Osteocyte (in vitro differentiated cells): Measurements from ENCODE around the gene SECISBP2L. TPM values are rescaled to one million over a fixed set of nuclear protein-coding genes. Genes with fewer than 3 reads are reported as not detected.

Experiments used
- DNase-seq: peaks from one replicate; pipeline ENCODE4 v3.0.0; 2021; ENCODE audit warnings: mixed read lengths; ENCODE audit not compliant: unreplicated experiment; ENCODE audit errors: extremely low spot score
- H3K27ac Mint-ChIP-seq: one replicate; pipeline ENCODE4 v1.8.0; 2021; ENCODE audit warnings: mild to moderate bottlenecking, mixed read lengths; ENCODE audit not compliant: unreplicated experiment
- H3K27me3 Mint-ChIP-seq: one replicate; pipeline ENCODE4 v1.8.0; 2021; ENCODE audit warnings: mixed read lengths; ENCODE audit not compliant: unreplicated experiment
- H3K36me3 Mint-ChIP-seq: one replicate; pipeline ENCODE4 v1.8.0; 2021; ENCODE audit warnings: mixed read lengths; ENCODE audit not compliant: unreplicated experiment
- H3K4me1 Mint-ChIP-seq: one replicate; pipeline ENCODE4 v1.8.0; 2021; ENCODE audit warnings: mixed read lengths; ENCODE audit not compliant: unreplicated experiment
- H3K4me3 Mint-ChIP-seq: one replicate; pipeline ENCODE4 v1.8.0; 2021; ENCODE audit warnings: mild to moderate bottlenecking, moderate library complexity, mixed read lengths; ENCODE audit not compliant: unreplicated experiment
- H3K9me3 Mint-ChIP-seq: one replicate; pipeline ENCODE4 v1.8.0; 2021; ENCODE audit warnings: mixed read lengths; ENCODE audit not compliant: unreplicated experiment
- total RNA-seq: library from RNA; stranded (reverse); gene quantifications from 2 replicates; pipeline ENCODE4 v1.2.1, GENCODE V29; 2021
- TF ChIP-seq, protein P1 (sequence below): fragments of 200-600 bp; sonication (generic); IDR thresholded peaks from 2 replicates; pipeline ENCODE4 v1.5.0; 2021; ENCODE audit warnings: antibody characterized with exemption, mild to moderate bottlenecking, moderate library complexity

The SECISBP2L gene
- total RNA-seq, 1 donor from 2014 or later = 47.7 TPM

DNA sequence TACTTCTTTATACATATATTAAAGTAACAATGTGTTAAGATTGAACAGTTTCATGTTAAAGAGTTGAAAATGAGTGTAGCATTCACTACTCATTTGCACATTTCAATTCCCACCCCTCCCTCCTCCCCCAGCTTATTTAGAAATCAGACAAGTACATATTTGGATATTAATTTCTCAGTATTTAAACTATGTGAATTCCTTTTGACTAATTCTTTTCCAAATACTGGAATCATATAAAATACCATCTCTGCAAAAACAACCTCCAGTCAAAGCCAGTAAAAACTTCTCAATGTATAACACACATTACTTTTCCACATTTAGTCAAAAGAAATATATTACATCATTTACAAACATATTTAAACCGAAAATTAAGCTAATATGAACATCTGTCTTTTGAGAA lies 57.1 kb downstream of the SECISBP2L start:
- no peak overlapping the region for H3K27ac Mint-ChIP-seq
- peaks cover 36% of the 10 kb centered on the region for H3K4me1 Mint-ChIP-seq
- H3K4me3 Mint-ChIP-seq = no peak overlapping the region

DNA sequence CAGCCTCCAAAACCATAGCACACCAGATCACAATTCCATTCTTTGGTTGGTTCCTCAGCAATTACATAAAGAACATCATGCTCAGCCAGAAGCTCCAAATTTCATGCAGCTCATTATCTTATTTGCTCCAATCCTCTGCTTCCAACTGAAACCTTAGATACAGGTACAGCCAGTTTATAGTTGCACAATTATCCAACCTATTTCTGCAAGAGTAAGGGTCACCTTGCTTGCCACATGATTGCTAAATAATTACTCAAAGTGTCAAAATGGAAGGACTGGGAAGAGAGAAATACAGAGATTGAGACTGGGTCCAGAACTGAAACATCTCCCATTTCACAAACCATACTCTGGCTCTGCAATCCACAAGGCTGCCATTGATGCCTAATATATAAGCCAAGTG lies 59.1 kb downstream of the SECISBP2L start:
- no peak overlapping the region for H3K4me3 Mint-ChIP-seq
- TF ChIP-seq, protein P1, sequence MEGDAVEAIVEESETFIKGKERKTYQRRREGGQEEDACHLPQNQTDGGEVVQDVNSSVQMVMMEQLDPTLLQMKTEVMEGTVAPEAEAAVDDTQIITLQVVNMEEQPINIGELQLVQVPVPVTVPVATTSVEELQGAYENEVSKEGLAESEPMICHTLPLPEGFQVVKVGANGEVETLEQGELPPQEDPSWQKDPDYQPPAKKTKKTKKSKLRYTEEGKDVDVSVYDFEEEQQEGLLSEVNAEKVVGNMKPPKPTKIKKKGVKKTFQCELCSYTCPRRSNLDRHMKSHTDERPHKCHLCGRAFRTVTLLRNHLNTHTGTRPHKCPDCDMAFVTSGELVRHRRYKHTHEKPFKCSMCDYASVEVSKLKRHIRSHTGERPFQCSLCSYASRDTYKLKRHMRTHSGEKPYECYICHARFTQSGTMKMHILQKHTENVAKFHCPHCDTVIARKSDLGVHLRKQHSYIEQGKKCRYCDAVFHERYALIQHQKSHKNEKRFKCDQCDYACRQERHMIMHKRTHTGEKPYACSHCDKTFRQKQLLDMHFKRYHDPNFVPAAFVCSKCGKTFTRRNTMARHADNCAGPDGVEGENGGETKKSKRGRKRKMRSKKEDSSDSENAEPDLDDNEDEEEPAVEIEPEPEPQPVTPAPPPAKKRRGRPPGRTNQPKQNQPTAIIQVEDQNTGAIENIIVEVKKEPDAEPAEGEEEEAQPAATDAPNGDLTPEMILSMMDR = no peak
- H3K4me1 Mint-ChIP-seq = peaks cover 22% of the 10 kb centered on the region
- no peak for DNase-seq
- H3K27me3 Mint-ChIP-seq = no peaks in the 10 kb centered on the region
- H3K27ac Mint-ChIP-seq = no peak overlapping the region
- H3K36me3 Mint-ChIP-seq = peaks cover 21% of the 10 kb centered on the region
- H3K9me3 Mint-ChIP-seq = no peaks in the 10 kb centered on the region

More for the DNA sequence above, 57.1 kb downstream of the SECISBP2L start:
- TF ChIP-seq, protein P1 = no peak
- Mint-ChIP-seq H3K27me3 (no peaks in the 10 kb centered on the region), H3K9me3 (no peaks in the 10 kb centered on the region), H3K36me3 (peaks cover 29% of the 10 kb centered on the region)
- no peak for DNase-seq

DNA sequence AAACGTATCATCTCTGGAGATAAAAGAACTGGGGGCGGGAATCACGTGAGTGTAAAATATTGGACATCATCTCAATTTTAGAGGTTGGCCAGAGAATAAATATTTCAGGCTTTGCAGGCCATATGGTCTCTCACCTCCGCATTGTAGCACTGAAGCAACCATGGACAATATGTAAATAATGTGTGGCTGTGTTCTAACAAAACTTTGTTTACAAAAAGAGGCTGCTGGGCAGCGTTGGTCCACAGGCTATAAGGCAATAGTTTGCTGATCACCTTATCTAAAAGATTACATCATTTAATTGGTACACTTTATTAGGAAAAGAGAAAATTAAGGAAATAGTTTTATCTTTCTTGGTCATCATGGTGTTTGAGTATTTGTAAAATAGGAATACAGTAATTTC lies 60.0 kb downstream of the SECISBP2L start:
- no peak for DNase-seq
- Mint-ChIP-seq H3K4me3 (no peak overlapping the region), H3K9me3 (no peaks in the 10 kb centered on the region), H3K27me3 (no peaks in the 10 kb centered on the region), H3K4me1 (peaks cover 24% of the 10 kb centered on the region), H3K27ac (no peak overlapping the region), H3K36me3 (peaks cover 15% of the 10 kb centered on the region)
- TF ChIP-seq, protein P1 = no peak

DNA sequence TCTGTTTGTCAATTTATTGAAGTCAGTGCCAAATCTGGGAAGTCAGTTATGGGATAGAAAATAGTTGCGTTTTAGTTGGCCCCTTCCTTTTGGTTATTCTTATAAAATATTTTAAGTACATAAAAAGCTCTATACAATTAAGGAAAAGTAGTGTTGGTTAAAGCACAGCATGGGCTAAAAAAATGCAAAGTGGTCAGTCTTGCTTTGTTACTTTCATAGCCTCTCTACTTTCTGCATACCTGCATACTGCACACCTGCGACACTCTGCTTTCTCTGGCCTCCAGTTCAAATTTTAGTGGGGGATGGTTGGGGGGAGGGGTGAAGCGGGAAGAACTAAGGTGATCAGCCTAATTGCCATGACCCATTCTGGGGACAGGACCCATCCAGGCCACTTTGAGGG lies 60.7 kb downstream of the SECISBP2L start:
- H3K9me3 Mint-ChIP-seq = no peaks in the 10 kb centered on the region
- no peaks in the 10 kb centered on the region for H3K27me3 Mint-ChIP-seq
- H3K36me3 Mint-ChIP-seq = peaks cover 12% of the 10 kb centered on the region
- TF ChIP-seq, protein P1 = no peak
- no peak overlapping the region for H3K4me3 Mint-ChIP-seq
- H3K4me1 Mint-ChIP-seq = peaks cover 24% of the 10 kb centered on the region
- DNase-seq = no peak
- no peak overlapping the region for H3K27ac Mint-ChIP-seq

DNA sequence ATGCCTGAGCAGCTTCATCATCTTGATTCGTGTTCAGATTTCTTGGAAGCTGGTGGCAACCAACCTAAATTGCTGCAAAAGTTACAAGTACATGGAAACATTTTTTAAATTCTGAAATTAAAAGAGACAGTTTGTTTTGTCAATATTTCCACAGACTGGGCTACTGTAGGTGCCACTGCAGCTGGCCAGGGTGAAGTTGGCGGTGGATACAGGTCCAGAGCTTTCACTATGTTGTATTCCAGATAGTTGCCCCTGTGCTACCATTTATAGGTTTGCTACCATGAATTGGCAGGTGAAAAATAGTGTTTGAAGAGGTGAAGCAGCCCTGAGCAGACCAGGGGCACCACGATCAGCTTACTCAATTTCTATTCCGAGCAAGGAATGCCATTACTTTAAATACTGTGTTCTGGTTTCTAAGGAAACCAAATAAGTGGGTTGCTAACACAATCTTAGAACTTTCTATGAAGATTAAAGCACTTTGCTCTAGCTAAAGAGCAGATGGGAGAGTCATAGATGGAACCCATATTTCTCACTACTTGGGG lies 61.4 kb downstream of the SECISBP2L start:
- no peak overlapping the region for H3K4me3 Mint-ChIP-seq
- TF ChIP-seq, protein P1 = no peak
- peaks cover 23% of the 10 kb centered on the region for H3K4me1 Mint-ChIP-seq
- H3K36me3 Mint-ChIP-seq = peaks cover 8% of the 10 kb centered on the region
- DNase-seq = no peak
- H3K27ac Mint-ChIP-seq = peak overlapping the region; percentile 17
- H3K9me3 Mint-ChIP-seq = no peaks in the 10 kb centered on the region
- H3K27me3 Mint-ChIP-seq = no peaks in the 10 kb centered on the region
